ENCODE results near the gene WDR43. TPM values are rescaled to one million over a fixed set of nuclear protein-coding genes. Genes with fewer than 3 reads are reported as not detected.

WDR43 gene
- polyA plus RNA-seq, 1 of the 3 experiments (the other 2 are of a cell fraction) = 35.1 TPM

DNA sequence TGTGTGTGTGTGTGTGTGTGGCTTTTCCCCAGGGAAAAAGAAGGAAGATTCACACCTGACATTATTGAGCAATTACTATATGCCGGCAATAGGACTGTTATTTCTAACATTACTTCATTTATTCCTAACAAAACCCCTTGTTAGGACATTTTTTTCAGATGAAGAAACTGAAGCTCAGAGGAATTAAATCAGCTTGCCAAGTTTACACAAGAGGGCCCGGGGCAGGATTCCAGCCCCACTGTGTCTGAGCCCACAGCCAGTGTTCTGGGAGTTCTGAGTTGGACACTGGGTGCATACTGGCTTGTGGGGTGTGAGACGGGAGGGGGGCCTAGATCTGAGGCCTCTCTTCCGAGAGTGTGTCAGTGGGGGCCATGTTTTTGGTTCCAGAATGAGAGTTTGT is 96.6 kb downstream of the WDR43 start:
- no peaks in the 10 kb centered on the region for H3K36me3 ChIP-seq (replicated peaks in 1 of 2; ENCODE audit: control insufficient read depth in 1 of 2, insufficient read depth in 2 of 2, low read length in 1 of 2)
- H3K9me2 ChIP-seq = no peaks in the 10 kb centered on the region
- ChIA-PET CTCF (no interaction called here), POLR2A (no interaction called here)
- H3K9me3 ChIP-seq = no peaks in the 10 kb centered on the region
- TF ChIP-seq TCF12 (IDR thresholded peaks at IDR 0.05) = no peak
- no peak overlapping the region for H3K4me3 ChIP-seq (ENCODE audit: low read depth in 2 of 2, low read length in 1 of 2)
- no peaks in the 10 kb centered on the region for H4K20me1 ChIP-seq (ENCODE audit: insufficient read depth)
- H3F3A ChIP-seq (replicated peaks; ENCODE audit: insufficient read depth) = no peaks in the 10 kb centered on the region
- no peak overlapping the region for H3K4me2 ChIP-seq
- DNase-seq = no peak
- WGBS (ENCODE audit: low lambda C conversion rate) = 58% methylated on average over 4 of the region's 4 CpGs
- no peaks in the 10 kb centered on the region for H3K79me2 ChIP-seq (ENCODE audit: insufficient read depth)
- no peaks in the 10 kb centered on the region; the same call in 1 of the 2 replicates for H3K27me3 ChIP-seq (ENCODE audit: insufficient read depth)
- no peak overlapping the region for H3K27ac ChIP-seq (ENCODE audit: low read depth in 2 of 2, low read length in 1 of 2)
- H2AFZ ChIP-seq (ENCODE audit: low read depth) = no peak overlapping the region
- H3K9ac ChIP-seq = no peak overlapping the region
- H3K4me1 ChIP-seq (ENCODE audit: control insufficient read depth in 1 of 2, insufficient read depth in 2 of 2, low read depth in 1 of 2, low read length in 1 of 2) = peaks cover 0 to 18% of the 10 kb centered on the region in 2 experiments; a peak in 1 of 4 replicates

DNA sequence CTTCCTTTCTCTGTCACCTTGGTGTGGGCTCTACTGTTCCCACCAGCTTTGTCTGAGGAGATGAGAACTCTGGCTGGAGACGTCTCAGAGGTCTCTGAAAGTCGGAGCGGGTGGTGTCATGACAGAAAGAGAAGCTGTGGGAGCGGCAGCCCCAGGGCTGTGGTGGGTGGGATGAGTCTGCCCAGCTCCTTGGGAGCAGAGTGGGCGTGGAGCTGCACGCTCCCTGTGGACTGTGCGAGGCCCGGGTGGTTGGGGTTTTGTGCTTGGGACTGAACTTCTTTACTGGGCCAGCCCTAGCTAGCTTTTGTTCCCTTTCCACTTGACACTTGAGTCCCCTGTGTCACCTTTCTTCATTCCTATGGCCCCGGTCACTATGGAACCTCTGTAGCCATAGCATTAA is 97.0 kb downstream of the WDR43 start:
- TF ChIP-seq SMC3 (IDR thresholded peaks at IDR 0.05; ENCODE audit: low read depth, low read length) (no peak), YY1 (IDR thresholded peaks at IDR 0.05; ENCODE audit: low read depth) (no peak), NFIC (IDR thresholded peaks at IDR 0.05; ENCODE audit: borderline replicate concordance) (no peak), MEF2A (IDR thresholded peaks at IDR 0.05; ENCODE audit: borderline replicate concordance, low read depth) (no peak), POLR2AphosphoS5 (IDR thresholded peaks at IDR 0.05; ENCODE audit: low read depth, low read length) (no peak), MXI1 (IDR thresholded peaks at IDR 0.05; ENCODE audit: low read depth, low read length) (no peak), FOXJ3 (CRISPR knock-in tag; IDR thresholded peaks at IDR 0.05) (no peak), RAD21 (IDR thresholded peaks at IDR 0.05; ENCODE audit: low read length) (no peak), TEAD4 (IDR thresholded peaks at IDR 0.05; ENCODE audit: borderline replicate concordance, insufficient read depth) (no peak), GABPA (IDR thresholded peaks at IDR 0.05; ENCODE audit: low read depth) (no peak), TCF12 (IDR thresholded peaks at IDR 0.05) (no peak), EP300 (IDR thresholded peaks at IDR 0.05; ENCODE audit: borderline replicate concordance in 1 of 2, low read depth in 1 of 2, low read length in 1 of 2) (no peak), FOSL2 (IDR thresholded peaks at IDR 0.05; ENCODE audit: borderline replicate concordance, low read depth) (no peak), RXRA (IDR thresholded peaks at IDR 0.05; ENCODE audit: borderline replicate concordance, low read depth) (no peak), RCOR1 (IDR thresholded peaks at IDR 0.05; ENCODE audit: low read length) (no peak)
- TF ChIP-seq, protein P1, sequence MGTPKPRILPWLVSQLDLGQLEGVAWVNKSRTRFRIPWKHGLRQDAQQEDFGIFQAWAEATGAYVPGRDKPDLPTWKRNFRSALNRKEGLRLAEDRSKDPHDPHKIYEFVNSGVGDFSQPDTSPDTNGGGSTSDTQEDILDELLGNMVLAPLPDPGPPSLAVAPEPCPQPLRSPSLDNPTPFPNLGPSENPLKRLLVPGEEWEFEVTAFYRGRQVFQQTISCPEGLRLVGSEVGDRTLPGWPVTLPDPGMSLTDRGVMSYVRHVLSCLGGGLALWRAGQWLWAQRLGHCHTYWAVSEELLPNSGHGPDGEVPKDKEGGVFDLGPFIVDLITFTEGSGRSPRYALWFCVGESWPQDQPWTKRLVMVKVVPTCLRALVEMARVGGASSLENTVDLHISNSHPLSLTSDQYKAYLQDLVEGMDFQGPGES (IDR thresholded peaks at IDR 0.05; ENCODE audit: low read depth, low read length) = no peak
- TF ChIP-seq, protein P2, sequence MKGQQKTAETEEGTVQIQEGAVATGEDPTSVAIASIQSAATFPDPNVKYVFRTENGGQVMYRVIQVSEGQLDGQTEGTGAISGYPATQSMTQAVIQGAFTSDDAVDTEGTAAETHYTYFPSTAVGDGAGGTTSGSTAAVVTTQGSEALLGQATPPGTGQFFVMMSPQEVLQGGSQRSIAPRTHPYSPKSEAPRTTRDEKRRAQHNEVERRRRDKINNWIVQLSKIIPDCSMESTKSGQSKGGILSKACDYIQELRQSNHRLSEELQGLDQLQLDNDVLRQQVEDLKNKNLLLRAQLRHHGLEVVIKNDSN (IDR thresholded peaks at IDR 0.05; ENCODE audit: borderline replicate concordance, low read depth) = no peak
- TF ChIP-seq, protein P3, sequence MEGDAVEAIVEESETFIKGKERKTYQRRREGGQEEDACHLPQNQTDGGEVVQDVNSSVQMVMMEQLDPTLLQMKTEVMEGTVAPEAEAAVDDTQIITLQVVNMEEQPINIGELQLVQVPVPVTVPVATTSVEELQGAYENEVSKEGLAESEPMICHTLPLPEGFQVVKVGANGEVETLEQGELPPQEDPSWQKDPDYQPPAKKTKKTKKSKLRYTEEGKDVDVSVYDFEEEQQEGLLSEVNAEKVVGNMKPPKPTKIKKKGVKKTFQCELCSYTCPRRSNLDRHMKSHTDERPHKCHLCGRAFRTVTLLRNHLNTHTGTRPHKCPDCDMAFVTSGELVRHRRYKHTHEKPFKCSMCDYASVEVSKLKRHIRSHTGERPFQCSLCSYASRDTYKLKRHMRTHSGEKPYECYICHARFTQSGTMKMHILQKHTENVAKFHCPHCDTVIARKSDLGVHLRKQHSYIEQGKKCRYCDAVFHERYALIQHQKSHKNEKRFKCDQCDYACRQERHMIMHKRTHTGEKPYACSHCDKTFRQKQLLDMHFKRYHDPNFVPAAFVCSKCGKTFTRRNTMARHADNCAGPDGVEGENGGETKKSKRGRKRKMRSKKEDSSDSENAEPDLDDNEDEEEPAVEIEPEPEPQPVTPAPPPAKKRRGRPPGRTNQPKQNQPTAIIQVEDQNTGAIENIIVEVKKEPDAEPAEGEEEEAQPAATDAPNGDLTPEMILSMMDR (IDR thresholded peaks at IDR 0.05) = no peak
- TF ChIP-seq, protein P4, sequence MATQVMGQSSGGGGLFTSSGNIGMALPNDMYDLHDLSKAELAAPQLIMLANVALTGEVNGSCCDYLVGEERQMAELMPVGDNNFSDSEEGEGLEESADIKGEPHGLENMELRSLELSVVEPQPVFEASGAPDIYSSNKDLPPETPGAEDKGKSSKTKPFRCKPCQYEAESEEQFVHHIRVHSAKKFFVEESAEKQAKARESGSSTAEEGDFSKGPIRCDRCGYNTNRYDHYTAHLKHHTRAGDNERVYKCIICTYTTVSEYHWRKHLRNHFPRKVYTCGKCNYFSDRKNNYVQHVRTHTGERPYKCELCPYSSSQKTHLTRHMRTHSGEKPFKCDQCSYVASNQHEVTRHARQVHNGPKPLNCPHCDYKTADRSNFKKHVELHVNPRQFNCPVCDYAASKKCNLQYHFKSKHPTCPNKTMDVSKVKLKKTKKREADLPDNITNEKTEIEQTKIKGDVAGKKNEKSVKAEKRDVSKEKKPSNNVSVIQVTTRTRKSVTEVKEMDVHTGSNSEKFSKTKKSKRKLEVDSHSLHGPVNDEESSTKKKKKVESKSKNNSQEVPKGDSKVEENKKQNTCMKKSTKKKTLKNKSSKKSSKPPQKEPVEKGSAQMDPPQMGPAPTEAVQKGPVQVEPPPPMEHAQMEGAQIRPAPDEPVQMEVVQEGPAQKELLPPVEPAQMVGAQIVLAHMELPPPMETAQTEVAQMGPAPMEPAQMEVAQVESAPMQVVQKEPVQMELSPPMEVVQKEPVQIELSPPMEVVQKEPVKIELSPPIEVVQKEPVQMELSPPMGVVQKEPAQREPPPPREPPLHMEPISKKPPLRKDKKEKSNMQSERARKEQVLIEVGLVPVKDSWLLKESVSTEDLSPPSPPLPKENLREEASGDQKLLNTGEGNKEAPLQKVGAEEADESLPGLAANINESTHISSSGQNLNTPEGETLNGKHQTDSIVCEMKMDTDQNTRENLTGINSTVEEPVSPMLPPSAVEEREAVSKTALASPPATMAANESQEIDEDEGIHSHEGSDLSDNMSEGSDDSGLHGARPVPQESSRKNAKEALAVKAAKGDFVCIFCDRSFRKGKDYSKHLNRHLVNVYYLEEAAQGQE (IDR thresholded peaks at IDR 0.05; ENCODE audit: low read depth, low read length) = no peak
- TF ChIP-seq, protein P5, sequence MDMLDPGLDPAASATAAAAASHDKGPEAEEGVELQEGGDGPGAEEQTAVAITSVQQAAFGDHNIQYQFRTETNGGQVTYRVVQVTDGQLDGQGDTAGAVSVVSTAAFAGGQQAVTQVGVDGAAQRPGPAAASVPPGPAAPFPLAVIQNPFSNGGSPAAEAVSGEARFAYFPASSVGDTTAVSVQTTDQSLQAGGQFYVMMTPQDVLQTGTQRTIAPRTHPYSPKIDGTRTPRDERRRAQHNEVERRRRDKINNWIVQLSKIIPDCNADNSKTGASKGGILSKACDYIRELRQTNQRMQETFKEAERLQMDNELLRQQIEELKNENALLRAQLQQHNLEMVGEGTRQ (IDR thresholded peaks at IDR 0.05; ENCODE audit: borderline replicate concordance, low read depth, low read length) = no peak
- Histone ChIP-seq H3K9me3 (no peaks in the 10 kb centered on the region), H3F3A (replicated peaks; ENCODE audit: insufficient read depth) (no peaks in the 10 kb centered on the region), H3K4me2 (no peak overlapping the region), H3K36me3 (replicated peaks in 1 of 2; ENCODE audit: control insufficient read depth in 1 of 2, insufficient read depth in 2 of 2, low read length in 1 of 2) (no peaks in the 10 kb centered on the region), H3K4me3 (ENCODE audit: low read depth in 2 of 2, low read length in 1 of 2) (no peak overlapping the region), H4K20me1 (ENCODE audit: insufficient read depth) (no peaks in the 10 kb centered on the region), H3K4me1 (ENCODE audit: control insufficient read depth in 1 of 2, insufficient read depth in 2 of 2, low read depth in 1 of 2, low read length in 1 of 2) (peaks cover 0 to 18% of the 10 kb centered on the region in 2 experiments; a peak in 1 of 4 replicates), H3K27me3 (ENCODE audit: insufficient read depth) (no peaks in the 10 kb centered on the region; the same call in 1 of the 2 replicates), H2AFZ (ENCODE audit: low read depth) (no peak overlapping the region), H3K9ac (no peak overlapping the region), H3K27ac (ENCODE audit: low read depth in 2 of 2, low read length in 1 of 2) (no peak overlapping the region), H3K9me2 (no peaks in the 10 kb centered on the region), H3K79me2 (ENCODE audit: insufficient read depth) (no peaks in the 10 kb centered on the region)
- POLR2A ChIA-PET = no interaction called here
- WGBS (ENCODE audit: low lambda C conversion rate) = 77% methylated on average over 9 of the region's 9 CpGs
- CTCF ChIA-PET = no interaction called here
- DNase-seq = no peak
